H1 (cell line): ENCODE results near the gene NCK2. TPM values are rescaled to one million over a fixed set of nuclear protein-coding genes. Genes with fewer than 3 reads are reported as not detected.

Source experiments
- CTCF ChIA-PET: fragments of 300-600 bp; sonication (Branson Sonifier 250); formaldehyde crosslinking; loops from one replicate; lab custom pipeline; 2021; ENCODE audit not compliant: partially characterized antibody; lab: Charles Lee
- POLR2A ChIA-PET: fragments of 300-600 bp; sonication (Branson Sonifier 250); formaldehyde crosslinking; loops from one replicate; lab custom pipeline; 2021; ENCODE audit warnings: inconsistent platforms; ENCODE audit not compliant: partially characterized antibody; lab: Charles Lee
- DNase-seq, 2 experiments: peaks; one replicate each; pipeline versions ENCODE4 v3.0.0 to v3.0.0-alpha.2; 2010 to 2022; ENCODE audit warnings: low spot score in 2 of 2, low read depth in 1 of 2, mixed read lengths in 1 of 2
- FAIRE-seq: peaks from 2 replicates; lab custom pipeline; 2011; peaks lifted over from hg19 to GRCh38; lab: Jason Lieb, UNC
- H2AFZ ChIP-seq: 2 replicates; pipeline ENCODE4 v1.8.1; 2012; ENCODE audit warnings: low read length, inconsistent platforms
- H2AK5ac ChIP-seq: 2 replicates; pipeline ENCODE4 v1.6.1; 2013; ENCODE audit warnings: low read depth, low read length
- H2BK120ac ChIP-seq: replicated peaks from 2 replicates; pipeline ENCODE3; 2013; ENCODE audit warnings: low read depth, low read length, inconsistent platforms
- H2BK12ac ChIP-seq: 2 replicates; pipeline ENCODE4 v1.6.1; 2013; ENCODE audit warnings: low read depth, low read length
- H2BK15ac ChIP-seq: 2 replicates; pipeline ENCODE4 v1.6.1; 2013; ENCODE audit warnings: low read length
- H2BK20ac ChIP-seq: 2 replicates; pipeline ENCODE4 v1.6.1; 2013; ENCODE audit warnings: low read length
- H2BK5ac ChIP-seq: 2 replicates; pipeline ENCODE4 v1.6.1; 2013; ENCODE audit warnings: low read depth, low read length
- H3K14ac ChIP-seq: 2 replicates; pipeline ENCODE4 v1.6.1; 2013; ENCODE audit warnings: inconsistent platforms; ENCODE audit not compliant: insufficient read length
- H3K18ac ChIP-seq: 2 replicates; pipeline ENCODE4 v1.6.1; 2013; ENCODE audit warnings: low read length; ENCODE audit errors: extremely low read depth
- H3K23ac ChIP-seq: 2 replicates; pipeline ENCODE4 v1.6.1; 2013; ENCODE audit warnings: inconsistent platforms; ENCODE audit not compliant: insufficient read length
- H3K23me2 ChIP-seq: 2 replicates; pipeline ENCODE4 v1.6.1; 2013; ENCODE audit warnings: low read depth, low read length
- H3K27ac ChIP-seq: 2 replicates; pipeline ENCODE4 v1.6.1; 2011; ENCODE audit warnings: low read depth, low read length, inconsistent platforms
- H3K27me3 ChIP-seq, 4 experiments: replicated peaks in 1 of 4; 1 replicate in 1 of 4; 2 replicates in 3 of 4; pipeline versions ENCODE4 v1.6.1 to v1.8.1; 2011 to 2013; ENCODE audit warnings: low read length in 3 of 4, mild to moderate bottlenecking in 3 of 4, inconsistent platforms in 2 of 4, mixed read lengths in 2 of 4, moderate library complexity in 1 of 4; ENCODE audit not compliant: control insufficient read depth in 3 of 4, insufficient read depth in 3 of 4; ENCODE audit errors: extremely low read depth in 1 of 4
- H3K36me3 ChIP-seq, 4 experiments: 2 replicates each; pipeline versions ENCODE4 v1.6.1 to v1.8.1; 2011 to 2013; ENCODE audit warnings: mild to moderate bottlenecking in 4 of 4, low read length in 3 of 4, moderate library complexity in 2 of 4, control low read depth in 1 of 4, inconsistent platforms in 1 of 4; ENCODE audit not compliant: insufficient read depth in 4 of 4, control insufficient read depth in 2 of 4
- H3K4ac ChIP-seq: replicated peaks from 2 replicates; pipeline ENCODE3; 2013; ENCODE audit warnings: low read length, low read depth, mixed read lengths, inconsistent platforms; ENCODE audit not compliant: insufficient read length
- H3K4me1 ChIP-seq, 4 experiments: replicated peaks in 1 of 4; 1 replicate in 1 of 4; 2 replicates in 3 of 4; pipeline versions ENCODE4 v1.6.1 to v1.8.1; 2011 to 2013; ENCODE audit warnings: low read length in 3 of 4, inconsistent platforms in 2 of 4, mixed read lengths in 1 of 4; ENCODE audit not compliant: insufficient read depth in 4 of 4, control insufficient read depth in 3 of 4
- H3K4me2 ChIP-seq, 2 experiments: 2 replicates each; pipeline versions ENCODE4 v1.6.1 to v1.8.1; 2011 to 2013; ENCODE audit warnings: low read depth in 2 of 2, low read length in 2 of 2, control low read depth in 1 of 2, inconsistent platforms in 1 of 2, mild to moderate bottlenecking in 1 of 2; ENCODE audit not compliant: insufficient read depth in 1 of 2
- H3K4me3 ChIP-seq, 4 experiments: fragments of 200-600, 300-600 bp in 1 of 4; sonication (generic), shearing (Covaris generic), sonication (Bioruptor Twin) in 1 of 4; 2 replicates each; pipeline versions ENCODE4 v1.5.1 to v1.8.1; 2011 to 2016; ENCODE audit warnings: low read length in 4 of 4, low read depth in 3 of 4, control low read depth in 2 of 4, inconsistent platforms in 2 of 4, mild to moderate bottlenecking in 2 of 4, mixed read lengths in 1 of 4, moderate library complexity in 1 of 4; ENCODE audit not compliant: insufficient read depth in 2 of 4; ENCODE audit errors: extremely low read depth in 1 of 4
- H3K56ac ChIP-seq: replicated peaks from 2 replicates; pipeline ENCODE3; 2013; ENCODE audit warnings: low read depth, mild to moderate bottlenecking, mixed read lengths, low read length, inconsistent platforms; ENCODE audit not compliant: insufficient read length
- H3K79me1 ChIP-seq: 2 replicates; pipeline ENCODE4 v1.6.1; 2013; ENCODE audit warnings: low read depth, low read length, control low read depth
- H3K79me2 ChIP-seq, 2 experiments: 2 replicates each; pipeline versions ENCODE4 v1.6.1 to v1.8.1; 2012 to 2013; ENCODE audit warnings: low read length in 2 of 2, mild to moderate bottlenecking in 2 of 2, inconsistent platforms in 1 of 2; ENCODE audit not compliant: insufficient read depth in 2 of 2, control insufficient read depth in 1 of 2
- H3K9ac ChIP-seq, 4 experiments: replicated peaks in 1 of 4; 1 replicate in 1 of 4; 2 replicates in 3 of 4; pipeline versions ENCODE4 v1.6.1 to v1.8.1; 2011 to 2013; ENCODE audit warnings: low read depth in 3 of 4, low read length in 3 of 4, control low read depth in 2 of 4, mild to moderate bottlenecking in 2 of 4, moderate library complexity in 2 of 4, inconsistent platforms in 1 of 4; ENCODE audit errors: extremely low read depth in 1 of 4
- H3K9me3 ChIP-seq, 2 experiments: 2 replicates each; pipeline versions ENCODE4 v1.6.1 to v1.8.1; 2012 to 2013; ENCODE audit warnings: mild to moderate bottlenecking in 2 of 2, moderate library complexity in 2 of 2, control low read depth in 1 of 2, inconsistent platforms in 1 of 2, low read depth in 1 of 2, low read length in 1 of 2, mixed read lengths in 1 of 2; ENCODE audit not compliant: insufficient read depth in 2 of 2
- H4K20me1 ChIP-seq, 2 experiments: replicated peaks in 1 of 2; 2 replicates each; pipeline versions ENCODE3 to v1.8.1; 2011 to 2013; ENCODE audit warnings: inconsistent platforms in 2 of 2, low read length in 2 of 2, mild to moderate bottlenecking in 1 of 2; ENCODE audit not compliant: insufficient read depth in 2 of 2, control insufficient read depth in 1 of 2
- H4K5ac ChIP-seq: 2 replicates; pipeline ENCODE4 v1.6.1; 2013; ENCODE audit warnings: low read length, low read depth, mixed read lengths, inconsistent platforms; ENCODE audit not compliant: insufficient read length
- H4K8ac ChIP-seq: 2 replicates; pipeline ENCODE4 v1.8.0; 2013; ENCODE audit warnings: mild to moderate bottlenecking, moderate library complexity, low read length, inconsistent platforms; ENCODE audit not compliant: insufficient read depth; ENCODE audit errors: extremely low read depth
- H4K91ac ChIP-seq: replicated peaks from 2 replicates; pipeline ENCODE3; 2013; ENCODE audit warnings: low read length, mixed read lengths, inconsistent platforms; ENCODE audit not compliant: insufficient read length
- CTBP2 ChIP-seq: IDR thresholded peaks from 2 replicates; pipeline ENCODE4 v1.7.0; 2011; ENCODE audit warnings: borderline replicate concordance, mild to moderate bottlenecking, moderate library complexity, mixed read lengths, low read length; ENCODE audit not compliant: insufficient read depth, insufficient read length
- WGBS, 2 experiments: shearing (Covaris generic) in 1 of 2; methylation state at CpG; one replicate each; pipeline versions ENCODE4 v1.1.6 to v1.1.7; 2013 to 2015; ENCODE audit warnings: low lambda C conversion rate in 2 of 2, mixed read lengths in 2 of 2, inconsistent platforms in 1 of 2, low coverage in 1 of 2, missing lambda C conversion rate in 1 of 2; ENCODE audit not compliant: insufficient replicate concordance in 2 of 2, insufficient coverage in 1 of 2, insufficient read length in 1 of 2; ENCODE audit errors: extremely low coverage in 1 of 2, missing lambda C conversion rate in 1 of 2; 5-methylcytosine and 5-hydroxymethylcytosine counted together
- polyA plus RNA-seq, 7 experiments: library from polyadenylated mRNA; depleted of rRNA in 3 of 7; stranded (reverse) in 5 of 7; unstranded in 2 of 7; fragments of >200 nt in 5 of 7; fragments of 200-250 nt in 2 of 7; gene quantifications; 1 replicate in 5 of 7; 2 replicates in 1 of 7; 4 replicates in 1 of 7; pipeline versions ENCODE4 v1.2.1 to v1.2.3, GENCODE V29; 2011 to 2013; ENCODE audit warnings: missing spikeins in 2 of 7, mixed read lengths in 2 of 7
- total RNA-seq: library from RNA; stranded (reverse); fragmentation: NEBNext Ultra II Directional; extraction: Animal tissue kit (Norgen Biotek cat#: 25700); gene quantifications from 2 replicates; pipeline ENCODE4 v1.2.1, GENCODE V29; 2021

NCK2 gene
- total and polyA plus RNA-seq, 2 of the 8 experiments (the other 6 are each of a cell fraction or from before 2014, with no cell fraction given) = 30.3 to 65.7 TPM

DNA sequence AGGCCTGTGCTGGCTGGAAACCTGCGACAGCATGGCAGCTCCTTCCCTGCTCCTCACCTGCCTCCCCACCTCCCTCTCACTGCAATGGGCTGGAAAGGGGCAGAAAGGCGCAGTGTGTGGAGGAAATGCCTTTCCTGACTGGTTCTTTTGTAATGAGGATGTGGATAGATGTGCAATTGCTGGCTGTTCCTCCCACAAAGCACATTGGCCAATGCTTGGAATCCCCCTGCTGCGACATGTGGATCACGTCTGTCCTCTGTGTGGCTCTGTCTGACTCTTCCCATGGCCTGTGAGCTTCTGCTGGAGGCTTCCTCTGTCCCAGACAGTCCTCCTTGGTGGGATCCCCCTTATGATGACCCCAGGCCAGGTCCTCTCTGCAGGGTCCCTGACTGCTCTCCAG lies 172.5 kb downstream of the NCK2 start:
- FAIRE-seq = no peak
- no peak overlapping the region for H3K18ac ChIP-seq

More for the DNA sequence above, 172.5 kb downstream of the NCK2 start:
- Histone ChIP-seq H3K4ac (no peak overlapping the region), H3K4me3 (no peak overlapping the region), H2BK20ac (no peak overlapping the region), H4K5ac (no peak overlapping the region), H3K36me3 (no peaks in the 10 kb centered on the region), H3K4me1 (no peaks in the 10 kb centered on the region), H3K79me1 (no peaks in the 10 kb centered on the region), H3K27ac (no peak overlapping the region), H3K9ac (no peak overlapping the region), H3K4me2 (no peak overlapping the region), H3K23me2 (no peaks in the 10 kb centered on the region), H2BK12ac (no peak overlapping the region), H3K9me3 (peaks cover 6 to 16% of the 10 kb centered on the region in 2 experiments; a peak in 2 of 4 replicates), H3K23ac (no peak overlapping the region), H2AFZ (no peak overlapping the region), H4K20me1 (no peaks in the 10 kb centered on the region), H4K8ac (no peak overlapping the region), H2AK5ac (no peak overlapping the region), H2BK15ac (no peak overlapping the region), H3K56ac (no peak overlapping the region), H2BK5ac (no peak overlapping the region), H2BK120ac (no peak overlapping the region), H3K79me2 (no peaks in the 10 kb centered on the region), H3K14ac (no peak overlapping the region), H3K27me3 (no peaks in the 10 kb centered on the region), H4K91ac (no peak overlapping the region)
- no peak for DNase-seq
- POLR2A ChIA-PET = no interaction called here
- TF ChIP-seq CTBP2 = no peak
- 96% methylated on average over 4 of the region's 4 CpGs; no CpG with 5 or more reads in 1 of the 2 experiments for WGBS, 2 experiments
- CTCF ChIA-PET = interaction anchor here (1.0 to 3.9 kb wide), 3 partner anchors 15 to 625 kb away, joined by 3 to 16 read pairs (median 3); no protein-coding TSS in a partner anchor
